Endothelial cell of umbilical vein (primary cell): Measurements from ENCODE around the gene PIEZO2.

ENCODE experiments used
- POLR2A ChIP-seq: IDR thresholded peaks from 2 replicates; pipeline ENCODE4 v1.6.1; 2012; ENCODE audit warnings: low read depth, mild to moderate bottlenecking, control low read depth, low read length
- POLR2AphosphoS5 ChIP-seq: IDR thresholded peaks from 2 replicates; pipeline ENCODE4 v1.6.1; 2012; ENCODE audit warnings: low read depth, mild to moderate bottlenecking, control low read depth, low read length, moderate library complexity; ENCODE audit not compliant: insufficient read depth

DNA sequence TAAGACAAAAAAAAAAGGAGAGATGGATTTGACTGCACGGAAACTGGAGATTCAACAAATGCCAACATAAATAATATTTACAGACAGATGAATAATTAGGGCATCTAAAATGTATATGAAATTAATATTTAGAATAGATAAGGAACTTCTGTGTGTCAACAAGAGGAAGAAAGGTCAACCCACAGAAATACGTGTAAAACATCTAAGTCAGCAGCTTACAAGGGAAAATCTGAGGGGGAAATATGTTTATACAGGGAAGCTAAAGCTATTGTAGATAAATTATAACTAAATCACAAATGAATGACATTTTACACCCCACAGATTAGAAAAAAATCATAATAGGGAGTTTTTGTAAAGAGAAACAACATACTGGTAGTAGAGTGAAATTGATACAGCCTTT lies 159.9 kb downstream of the PIEZO2 start:
- no peak for TF ChIP-seq POLR2A
- TF ChIP-seq POLR2AphosphoS5, result no peak
